SU-DHL-6 (cell line): ENCODE data around the gene TGM3.

ENCODE experiments used
- H2AFZ ChIP-seq: fragments of 200-600 bp; sonication (generic); 2 replicates; pipeline ENCODE4 v1.6.1; 2014; ENCODE audit warnings: low read depth, mild to moderate bottlenecking, moderate library complexity, mixed read lengths, antibody characterized with exemption, low read length; ENCODE audit not compliant: severe bottlenecking
- H3F3A ChIP-seq: fragments of 200-600 bp; shearing (Covaris generic); 2 replicates; pipeline ENCODE4 v1.6.0; 2016; ENCODE audit warnings: antibody characterized with exemption, mild to moderate bottlenecking; ENCODE audit not compliant: insufficient read depth
- H3K27ac ChIP-seq: fragments of 200-600 bp; sonication (generic); 2 replicates; pipeline ENCODE4 v1.5.1; 2016; ENCODE audit warnings: low read depth, mild to moderate bottlenecking, low read length, moderate library complexity, mixed read lengths
- H3K27me3 ChIP-seq: fragments of 200-600 bp; sonication (generic), shearing (Covaris generic); 2 replicates; pipeline ENCODE4 v1.6.0; 2014; ENCODE audit warnings: mild to moderate bottlenecking, low read length
- H3K36me3 ChIP-seq: fragments of 200-600 bp; sonication (generic); 2 replicates; pipeline ENCODE4 v1.6.1; 2014; ENCODE audit warnings: mild to moderate bottlenecking, low read length, mixed read lengths
- H3K4me2 ChIP-seq: fragments of 300-600, 200-600 bp; shearing (Covaris generic), sonication (generic); 2 replicates; pipeline ENCODE4 v1.6.0; 2014; ENCODE audit warnings: low read length, low read depth, mild to moderate bottlenecking; ENCODE audit not compliant: poor library complexity, severe bottlenecking
- H3K4me3 ChIP-seq: fragments of 200-600 bp; sonication (generic); 2 replicates; pipeline ENCODE4 v1.5.1; 2014; ENCODE audit warnings: antibody characterized with exemption, low read length, mild to moderate bottlenecking, mixed read lengths; ENCODE audit not compliant: insufficient read depth, poor library complexity, severe bottlenecking
- H3K79me2 ChIP-seq: fragments of 200-600 bp; sonication (generic); 2 replicates; pipeline ENCODE4 v1.6.1; 2014; ENCODE audit warnings: mild to moderate bottlenecking, low read length, moderate library complexity; ENCODE audit not compliant: insufficient read depth
- H3K9ac ChIP-seq: fragments of 200-600 bp; sonication (generic); 2 replicates; pipeline ENCODE4 v1.7.0; 2014; ENCODE audit warnings: mild to moderate bottlenecking, low read length
- H3K9me2 ChIP-seq: fragments of 200-600 bp; sonication (generic); replicated peaks from 2 replicates; pipeline ENCODE4 v1.6.1; 2014; ENCODE audit warnings: low read length; ENCODE audit not compliant: insufficient read depth
- H3K9me3 ChIP-seq: fragments of 200-600 bp; sonication (generic); 2 replicates; pipeline ENCODE4 v1.6.1; 2014; ENCODE audit warnings: low read length, mixed read lengths; ENCODE audit not compliant: insufficient read depth
- H4K20me1 ChIP-seq: fragments of 200-600 bp; sonication (generic); 2 replicates; pipeline ENCODE4 v1.6.1; 2014; ENCODE audit warnings: low read depth, mild to moderate bottlenecking, antibody characterized with exemption, low read length, moderate library complexity, mixed read lengths
- EZH2phosphoT487 ChIP-seq: fragments of 200-600 bp; sonication (generic), shearing (Covaris generic); conservative IDR thresholded peaks from 2 replicates; pipeline ENCODE4 v1.6.1; 2018; ENCODE audit warnings: mild to moderate bottlenecking, antibody characterized with exemption, low read length, moderate library complexity, mixed read lengths
- TF ChIP-seq, protein P1 (sequence below): fragments of 200-600 bp; sonication (generic); IDR thresholded peaks from one replicate; pipeline ENCODE4 v1.5.1; 2017; ENCODE audit warnings: antibody characterized with exemption, mild to moderate bottlenecking, low read length, moderate library complexity; ENCODE audit not compliant: insufficient read depth, poor library complexity, severe bottlenecking

The TGM3 gene

GRCh38 chr20:2349801-2350200 lies 54.0 kb downstream of the TGM3 start:
- no peak overlapping the region for H3K4me3 ChIP-seq
- H3K4me2 ChIP-seq = no peak overlapping the region
- no peaks in the 10 kb centered on the region for H3F3A ChIP-seq
- H4K20me1 ChIP-seq = no peaks in the 10 kb centered on the region
- H3K27ac ChIP-seq = no peak overlapping the region
- H3K27me3 ChIP-seq = no peaks in the 10 kb centered on the region
- H3K36me3 ChIP-seq = no peaks in the 10 kb centered on the region
- no peak for TF ChIP-seq EZH2phosphoT487
- TF ChIP-seq, protein P1, sequence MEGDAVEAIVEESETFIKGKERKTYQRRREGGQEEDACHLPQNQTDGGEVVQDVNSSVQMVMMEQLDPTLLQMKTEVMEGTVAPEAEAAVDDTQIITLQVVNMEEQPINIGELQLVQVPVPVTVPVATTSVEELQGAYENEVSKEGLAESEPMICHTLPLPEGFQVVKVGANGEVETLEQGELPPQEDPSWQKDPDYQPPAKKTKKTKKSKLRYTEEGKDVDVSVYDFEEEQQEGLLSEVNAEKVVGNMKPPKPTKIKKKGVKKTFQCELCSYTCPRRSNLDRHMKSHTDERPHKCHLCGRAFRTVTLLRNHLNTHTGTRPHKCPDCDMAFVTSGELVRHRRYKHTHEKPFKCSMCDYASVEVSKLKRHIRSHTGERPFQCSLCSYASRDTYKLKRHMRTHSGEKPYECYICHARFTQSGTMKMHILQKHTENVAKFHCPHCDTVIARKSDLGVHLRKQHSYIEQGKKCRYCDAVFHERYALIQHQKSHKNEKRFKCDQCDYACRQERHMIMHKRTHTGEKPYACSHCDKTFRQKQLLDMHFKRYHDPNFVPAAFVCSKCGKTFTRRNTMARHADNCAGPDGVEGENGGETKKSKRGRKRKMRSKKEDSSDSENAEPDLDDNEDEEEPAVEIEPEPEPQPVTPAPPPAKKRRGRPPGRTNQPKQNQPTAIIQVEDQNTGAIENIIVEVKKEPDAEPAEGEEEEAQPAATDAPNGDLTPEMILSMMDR = no peak
- H3K9ac ChIP-seq = no peak overlapping the region
- no peaks in the 10 kb centered on the region for H3K9me2 ChIP-seq
- H3K79me2 ChIP-seq = no peaks in the 10 kb centered on the region
- no peak overlapping the region for H2AFZ ChIP-seq
- H3K9me3 ChIP-seq = no peaks in the 10 kb centered on the region

DNA sequence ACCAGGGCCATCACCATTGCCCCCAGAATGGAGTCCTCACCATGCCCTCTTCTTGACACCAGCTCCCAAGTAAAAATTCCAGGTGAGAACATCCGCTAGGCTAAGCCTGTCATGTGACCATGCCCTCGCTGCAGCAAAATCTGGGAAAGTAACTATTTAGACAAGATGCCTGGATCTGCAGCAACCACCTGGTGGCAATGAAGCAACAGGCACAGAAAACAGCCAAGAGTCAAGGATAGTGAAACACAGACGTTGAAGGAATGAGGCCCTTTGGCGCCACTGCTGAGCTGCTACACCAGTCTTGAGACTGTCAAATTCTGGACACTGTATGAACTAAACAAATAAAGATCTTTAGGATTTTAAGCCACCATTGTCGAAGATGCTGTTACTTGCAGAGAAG lies 54.8 kb downstream of the TGM3 start:
- H3F3A ChIP-seq = no peaks in the 10 kb centered on the region
- H3K9me2 ChIP-seq = no peaks in the 10 kb centered on the region
- H4K20me1 ChIP-seq = no peaks in the 10 kb centered on the region
- no peak overlapping the region for H3K4me3 ChIP-seq
- H3K9ac ChIP-seq = no peak overlapping the region
- no peak overlapping the region for H3K27ac ChIP-seq
- H3K4me2 ChIP-seq = no peak overlapping the region
- no peak for TF ChIP-seq EZH2phosphoT487
- TF ChIP-seq, protein P1 = no peak
- no peaks in the 10 kb centered on the region for H3K79me2 ChIP-seq
- no peaks in the 10 kb centered on the region for H3K27me3 ChIP-seq
- no peak overlapping the region for H2AFZ ChIP-seq
- no peaks in the 10 kb centered on the region for H3K9me3 ChIP-seq
- H3K36me3 ChIP-seq = no peaks in the 10 kb centered on the region

DNA sequence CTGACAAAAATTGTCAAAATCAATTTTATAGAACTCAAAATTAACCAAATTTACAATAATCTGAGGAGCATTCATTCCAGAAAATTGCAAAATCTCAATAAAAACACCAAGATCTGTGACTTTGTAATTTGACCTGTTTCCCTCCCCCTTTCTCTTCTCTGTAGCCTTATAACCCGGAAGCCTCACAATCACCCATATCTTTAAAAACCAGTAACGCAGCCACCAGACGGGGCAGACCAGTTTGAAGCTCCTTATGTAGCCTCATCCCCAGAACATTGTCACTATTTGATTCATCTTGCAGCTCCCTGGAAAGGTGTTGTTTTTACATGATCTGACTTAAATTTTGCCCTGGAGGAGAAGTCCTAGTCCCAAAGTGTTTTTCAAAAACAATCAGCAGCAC lies 57.4 kb downstream of the TGM3 start:
- Histone ChIP-seq H3K9me3 (no peaks in the 10 kb centered on the region), H3K4me3 (no peak overlapping the region), H3K4me2 (no peak overlapping the region), H3K9ac (no peak overlapping the region), H3F3A (no peaks in the 10 kb centered on the region), H3K36me3 (no peaks in the 10 kb centered on the region), H3K79me2 (no peaks in the 10 kb centered on the region), H4K20me1 (no peaks in the 10 kb centered on the region), H2AFZ (no peak overlapping the region), H3K27me3 (no peaks in the 10 kb centered on the region), H3K27ac (no peak overlapping the region), H3K9me2 (no peaks in the 10 kb centered on the region)
- TF ChIP-seq, protein P1 = no peak
- no peak for TF ChIP-seq EZH2phosphoT487
